Gastrocnemius medialis (tissue), 4 donors: ENCODE results near the gene MACROD1. TPM values are rescaled to one million over a fixed set of nuclear protein-coding genes. Genes with fewer than 3 reads are reported as not detected.

ENCODE experiments used
- ATAC-seq, 2 donors: fragments of 150-250 bp; one replicate each; pipeline ENCODE4 v1.9.1; 2016
- DNase-seq, 2 donors: peaks; one replicate each; pipeline ENCODE4 v3.0.0-alpha.2; 2019
- H3K27ac ChIP-seq, 4 donors: fragments of 200-600 bp; sonication (generic); 1 replicate in 1 of 4; 2 replicates in 3 of 4; pipeline ENCODE4 v1.5.1; 2016 to 2018; ENCODE audit warnings: mild to moderate bottlenecking in 2 of 4, moderate library complexity in 1 of 4
- H3K27me3 ChIP-seq, 3 donors: fragments of 200-600 bp; sonication (generic) in 2 of 3; 1 replicate in 1 of 3; 2 replicates in 2 of 3; pipeline versions ENCODE4 v1.5.1 to v1.6.0; 2016 to 2019; ENCODE audit warnings: mild to moderate bottlenecking in 1 of 3, moderate library complexity in 1 of 3
- H3K36me3 ChIP-seq, 2 donors: fragments of 200-600 bp; sonication (generic) in 1 of 2; one replicate each; pipeline ENCODE4 v1.5.1; 2017 to 2018
- H3K4me1 ChIP-seq, 2 donors: fragments of 200-600 bp; sonication (generic) in 1 of 2; one replicate each; pipeline ENCODE4 v1.5.1; 2016 to 2017; ENCODE audit warnings: mild to moderate bottlenecking in 2 of 2
- H3K4me3 ChIP-seq, 4 donors: fragments of 200-600 bp; sonication (generic) in 3 of 4; 1 replicate in 1 of 4; 2 replicates in 3 of 4; pipeline ENCODE4 v1.5.1; 2016 to 2019; ENCODE audit warnings: mild to moderate bottlenecking in 2 of 4
- H3K9me3 ChIP-seq, 3 donors: fragments of 200-600 bp; sonication (generic) in 2 of 3; 1 replicate in 1 of 3; 2 replicates in 2 of 3; pipeline ENCODE4 v1.5.1; 2016 to 2019
- POLR2A ChIP-seq, 2 donors: fragments of 450-650 bp; IDR thresholded peaks; one replicate each; pipeline ENCODE4 v1.6.1; 2017; ENCODE audit warnings: antibody characterized with exemption in 2 of 2, mild to moderate bottlenecking in 2 of 2, moderate library complexity in 2 of 2
- in situ Hi-C, 4 donors: fragments of 200-750 bp; cut with MboI; loops; one replicate each; pipeline versions ENCODE4 v1.15.0 to v1.8.0; 2017; ENCODE audit warnings: low sequenced_read_pairs in 4 of 4
- intact Hi-C: fragments of 100-400 bp; cut with DNase I; formaldehyde crosslinking; loops from one replicate; pipeline ENCODE4 v1.15.1; 2023; ENCODE audit warnings: low total_unique reads
- total RNA-seq, 4 donors: library from RNA; depleted of rRNA; stranded (reverse); fragments of >200 nt; gene quantifications; one replicate each; pipeline versions ENCODE4 v1.1.0 to v1.2.3, GENCODE V29; 2016
- TF ChIP-seq, protein P1 (sequence below), 5 experiments: fragments of 450-650 bp in 3 of 5; fragments of 200-600 bp in 2 of 5; sonication (generic) in 2 of 5; IDR thresholded peaks in 4 of 5; conservative IDR thresholded peaks in 1 of 5; 1 replicate in 4 of 5; 2 replicates in 1 of 5; pipeline ENCODE4 v1.5.1; 2016 to 2019; ENCODE audit warnings: antibody characterized with exemption in 5 of 5, mild to moderate bottlenecking in 3 of 5, moderate library complexity in 3 of 5

The MACROD1 gene
- total RNA-seq, 4 donors from 2014 or later = 162 to 308 (median 205) TPM

DNA sequence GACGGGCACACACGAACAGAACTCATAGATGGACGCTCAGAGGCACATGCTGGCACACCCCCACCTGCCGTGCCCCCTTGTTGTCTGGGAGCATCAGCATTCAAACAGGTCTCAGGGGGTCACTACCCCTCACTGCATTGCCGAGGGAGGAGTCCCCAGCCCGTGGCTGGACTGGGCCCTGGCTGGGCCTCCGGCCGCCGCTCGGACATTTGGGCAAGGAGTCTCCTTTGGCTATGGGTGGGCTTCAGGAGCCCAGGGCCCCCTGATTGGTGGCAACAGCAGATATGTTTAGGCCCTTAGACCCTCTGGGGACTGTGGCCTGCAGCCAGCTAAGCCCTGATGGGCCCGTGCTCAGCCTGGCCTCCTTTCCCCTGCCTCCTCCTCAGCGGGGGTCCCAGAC is 88.3 kb downstream of the MACROD1 start:
- in situ Hi-C loops (no loop called here), intact Hi-C loops (no loop called here)
- Histone ChIP-seq H3K4me3 (no peak overlapping the region), H3K36me3 (no peaks in the 10 kb centered on the region), H3K9me3 (no peaks in the 10 kb centered on the region), H3K27ac (no peak overlapping the region), H3K27me3 (no peaks in the 10 kb centered on the region), H3K4me1 (peaks cover 17 to 35% of the 10 kb centered on the region in 2 donors)
- no peak for ATAC-seq
- TF ChIP-seq, protein P1, sequence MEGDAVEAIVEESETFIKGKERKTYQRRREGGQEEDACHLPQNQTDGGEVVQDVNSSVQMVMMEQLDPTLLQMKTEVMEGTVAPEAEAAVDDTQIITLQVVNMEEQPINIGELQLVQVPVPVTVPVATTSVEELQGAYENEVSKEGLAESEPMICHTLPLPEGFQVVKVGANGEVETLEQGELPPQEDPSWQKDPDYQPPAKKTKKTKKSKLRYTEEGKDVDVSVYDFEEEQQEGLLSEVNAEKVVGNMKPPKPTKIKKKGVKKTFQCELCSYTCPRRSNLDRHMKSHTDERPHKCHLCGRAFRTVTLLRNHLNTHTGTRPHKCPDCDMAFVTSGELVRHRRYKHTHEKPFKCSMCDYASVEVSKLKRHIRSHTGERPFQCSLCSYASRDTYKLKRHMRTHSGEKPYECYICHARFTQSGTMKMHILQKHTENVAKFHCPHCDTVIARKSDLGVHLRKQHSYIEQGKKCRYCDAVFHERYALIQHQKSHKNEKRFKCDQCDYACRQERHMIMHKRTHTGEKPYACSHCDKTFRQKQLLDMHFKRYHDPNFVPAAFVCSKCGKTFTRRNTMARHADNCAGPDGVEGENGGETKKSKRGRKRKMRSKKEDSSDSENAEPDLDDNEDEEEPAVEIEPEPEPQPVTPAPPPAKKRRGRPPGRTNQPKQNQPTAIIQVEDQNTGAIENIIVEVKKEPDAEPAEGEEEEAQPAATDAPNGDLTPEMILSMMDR (IDR thresholded peaks at IDR 0.05 in 4 of 5, conservative IDR thresholded peaks at IDR 0.05 in 1 of 5) = no peak
- TF ChIP-seq POLR2A (IDR thresholded peaks at IDR 0.05) = no peak
- DNase-seq = no peak

DNA sequence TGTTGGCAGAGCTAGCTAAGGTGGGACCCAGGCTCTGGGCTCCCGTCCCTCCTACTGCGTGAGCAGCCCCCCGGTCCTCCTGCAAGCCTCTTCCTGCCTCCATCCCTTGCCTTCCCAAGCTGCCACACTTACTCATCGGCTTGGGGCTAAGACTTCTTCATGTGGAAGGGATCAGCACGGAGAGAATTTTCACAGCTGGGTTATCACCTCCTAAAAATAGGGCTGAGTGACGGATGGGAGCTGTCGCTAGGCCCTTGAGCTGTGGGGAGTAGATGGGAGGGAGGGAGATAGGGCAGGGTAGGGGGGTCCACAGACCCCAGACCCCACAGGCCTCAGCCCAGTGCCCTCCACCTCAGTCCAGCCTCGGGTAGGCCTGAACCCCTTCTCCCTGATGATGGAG is 89.2 kb downstream of the MACROD1 start:
- no peak for DNase-seq
- in situ Hi-C loops = no loop called here

GRCh38 chr11:64074239-64074638 is 91.7 kb downstream of the MACROD1 start:
- no peaks in the 10 kb centered on the region for H3K27me3 ChIP-seq
- in situ Hi-C loops (no loop called here), intact Hi-C loops (no loop called here)
- TF ChIP-seq, protein P1 (IDR thresholded peaks at IDR 0.05 in 4 of 5, conservative IDR thresholded peaks at IDR 0.05 in 1 of 5) = no peak
- TF ChIP-seq POLR2A (IDR thresholded peaks at IDR 0.05) = no peak
- H3K4me3 ChIP-seq = no peak overlapping the region
- peaks cover 19 to 45% of the 10 kb centered on the region in 2 donors for H3K4me1 ChIP-seq
- ATAC-seq = no peak
- no peak for DNase-seq
- no peaks in the 10 kb centered on the region for H3K36me3 ChIP-seq
- H3K9me3 ChIP-seq = no peaks in the 10 kb centered on the region
- no peak overlapping the region for H3K27ac ChIP-seq

More for the DNA sequence above, 89.2 kb downstream of the MACROD1 start:
- Histone ChIP-seq H3K4me1 (peaks cover 19 to 43% of the 10 kb centered on the region in 2 donors), H3K27ac (no peak overlapping the region), H3K36me3 (no peaks in the 10 kb centered on the region), H3K9me3 (no peaks in the 10 kb centered on the region), H3K4me3 (no peak overlapping the region), H3K27me3 (no peaks in the 10 kb centered on the region)
- intact Hi-C loops = no loop called here
- TF ChIP-seq, protein P1 (IDR thresholded peaks at IDR 0.05 in 4 of 5, conservative IDR thresholded peaks at IDR 0.05 in 1 of 5) = no peak
- TF ChIP-seq POLR2A (IDR thresholded peaks at IDR 0.05) = no peak
- ATAC-seq = peak; percentile 58 to 75

GRCh38 chr11:64073542-64073941 is 92.4 kb downstream of the MACROD1 start:
- no peak overlapping the region for H3K4me3 ChIP-seq
- no peak for DNase-seq
- H3K27me3 ChIP-seq = no peaks in the 10 kb centered on the region
- in situ Hi-C loops = no loop called here
- H3K9me3 ChIP-seq = no peaks in the 10 kb centered on the region
- H3K4me1 ChIP-seq = peaks cover 17 to 43% of the 10 kb centered on the region in 2 donors
- intact Hi-C loops = no loop called here
- no peaks in the 10 kb centered on the region for H3K36me3 ChIP-seq
- H3K27ac ChIP-seq = no peak overlapping the region
- no peak for ATAC-seq
- TF ChIP-seq, protein P1 (IDR thresholded peaks at IDR 0.05 in 4 of 5, conservative IDR thresholded peaks at IDR 0.05 in 1 of 5) = no peak
- no peak for TF ChIP-seq POLR2A (IDR thresholded peaks at IDR 0.05)

DNA sequence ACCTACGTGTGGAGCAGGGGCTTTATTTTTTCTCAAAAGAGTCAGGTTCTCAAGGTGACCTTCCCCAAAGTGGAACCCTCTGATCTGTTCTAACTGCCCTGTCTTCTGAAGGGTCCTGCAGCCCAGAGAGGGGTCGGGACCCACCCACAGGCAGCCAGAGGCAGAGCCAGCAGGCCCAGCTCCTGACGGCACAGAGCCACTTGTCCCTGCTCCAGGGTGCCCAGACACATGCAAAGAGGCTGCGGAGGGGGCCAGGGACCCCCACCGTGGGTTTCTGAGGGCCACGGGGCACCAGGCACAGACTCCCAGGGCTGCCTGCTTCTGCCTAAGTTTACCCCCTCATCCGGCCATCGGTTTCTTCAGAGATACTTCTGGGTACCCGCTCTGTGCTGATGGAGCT is 93.0 kb downstream of the MACROD1 start:
- intact Hi-C loops = no loop called here
- DNase-seq (no peak), ATAC-seq (no peak)
- peaks cover 12 to 38% of the 10 kb centered on the region in 2 donors for H3K4me1 ChIP-seq
- H3K36me3 ChIP-seq = no peaks in the 10 kb centered on the region
- H3K4me3 ChIP-seq = no peak overlapping the region
- H3K27ac ChIP-seq = no peak overlapping the region
- H3K9me3 ChIP-seq = no peaks in the 10 kb centered on the region
- in situ Hi-C loops = no loop called here
- H3K27me3 ChIP-seq = no peaks in the 10 kb centered on the region
- no peak for TF ChIP-seq POLR2A (IDR thresholded peaks at IDR 0.05)
- TF ChIP-seq, protein P1 (IDR thresholded peaks at IDR 0.05 in 4 of 5, conservative IDR thresholded peaks at IDR 0.05 in 1 of 5) = no peak
